Neuronal stem cell (in vitro differentiated cells): ENCODE measurements around the gene PTPRQ.
A peak's percentile ranks its signal among the peaks of the same experiment; 100 is the strongest.

ENCODE experiments used
- DNase-seq: peaks from one replicate; pipeline ENCODE4 v3.0.0-alpha.2; 2013; ENCODE audit warnings: low spot score
- H2AFZ ChIP-seq: one replicate; pipeline ENCODE4 v1.6.1; 2013; ENCODE audit warnings: mild to moderate bottlenecking, low read length, inconsistent platforms
- H2AK5ac ChIP-seq: 2 replicates; pipeline ENCODE4 v1.6.1; 2013; ENCODE audit warnings: low read depth, mild to moderate bottlenecking, inconsistent platforms, low read length, moderate library complexity, mixed read lengths
- H2BK120ac ChIP-seq: 2 replicates; pipeline ENCODE4 v1.6.1; 2013; ENCODE audit warnings: low read depth, mild to moderate bottlenecking, inconsistent platforms, low read length, moderate library complexity, mixed read lengths
- H2BK12ac ChIP-seq: one replicate; pipeline ENCODE4 v1.6.1; 2013; ENCODE audit warnings: low read length, inconsistent platforms
- H2BK15ac ChIP-seq: 2 replicates; pipeline ENCODE4 v1.6.1; 2013; ENCODE audit warnings: mild to moderate bottlenecking, low read length, inconsistent platforms, mixed read lengths
- H2BK5ac ChIP-seq: one replicate; pipeline ENCODE4 v1.6.1; 2013; ENCODE audit warnings: inconsistent platforms, mild to moderate bottlenecking, low read length, moderate library complexity
- H3K14ac ChIP-seq: one replicate; pipeline ENCODE4 v1.6.1; 2013; ENCODE audit warnings: low read length, inconsistent platforms
- H3K18ac ChIP-seq: 2 replicates; pipeline ENCODE4 v1.6.1; 2013; ENCODE audit warnings: low read length, inconsistent platforms
- H3K23ac ChIP-seq: 2 replicates; pipeline ENCODE4 v1.6.1; 2013; ENCODE audit warnings: low read depth, mild to moderate bottlenecking, mixed read lengths, low read length, inconsistent platforms; ENCODE audit not compliant: poor library complexity
- H3K27ac ChIP-seq: replicated peaks from 3 replicates; pipeline ENCODE4 v1.5.1; 2013; ENCODE audit warnings: low read length, inconsistent platforms
- H3K27me3 ChIP-seq, 3 experiments: 2 replicates each; pipeline ENCODE4 v1.6.1; 2013; ENCODE audit warnings: low read length in 3 of 3, mild to moderate bottlenecking in 2 of 3, inconsistent platforms in 1 of 3, low read depth in 1 of 3, mixed read lengths in 1 of 3, moderate library complexity in 1 of 3; ENCODE audit not compliant: control insufficient read depth in 3 of 3, insufficient read depth in 3 of 3
- H3K36me3 ChIP-seq, 2 donors: replicated peaks in 1 of 2; 2 replicates each; pipeline ENCODE4 v1.6.1; 2013; ENCODE audit warnings: low read length in 2 of 2; ENCODE audit not compliant: control insufficient read depth in 2 of 2, insufficient read depth in 2 of 2
- H3K4ac ChIP-seq: 2 replicates; pipeline ENCODE4 v1.6.1; 2013; ENCODE audit warnings: inconsistent platforms, mild to moderate bottlenecking, low read length, moderate library complexity
- H3K4me1 ChIP-seq, 2 donors: 1 replicate in 1 of 2; 2 replicates in 1 of 2; pipeline ENCODE4 v1.6.1; 2013; ENCODE audit warnings: low read length in 2 of 2, low read depth in 1 of 2; ENCODE audit not compliant: control insufficient read depth in 2 of 2, insufficient read depth in 1 of 2
- H3K4me2 ChIP-seq: one replicate; pipeline ENCODE4 v1.6.1; 2013; ENCODE audit warnings: mild to moderate bottlenecking, low read length, inconsistent platforms; ENCODE audit not compliant: insufficient read depth, poor library complexity, severe bottlenecking
- H3K4me3 ChIP-seq, 2 donors: 2 replicates each; pipeline ENCODE4 v1.5.1; 2013; ENCODE audit warnings: low read length in 2 of 2, mild to moderate bottlenecking in 2 of 2, inconsistent platforms in 1 of 2, moderate library complexity in 1 of 2
- H3K79me1 ChIP-seq: one replicate; pipeline ENCODE4 v1.6.1; 2013; ENCODE audit warnings: low read depth, mild to moderate bottlenecking, inconsistent platforms, low read length, moderate library complexity
- H3K9ac ChIP-seq: one replicate; pipeline ENCODE4 v1.6.1; 2013; ENCODE audit warnings: mild to moderate bottlenecking, low read depth, low read length, inconsistent platforms; ENCODE audit not compliant: poor library complexity
- H3K9me3 ChIP-seq, 2 donors: replicated peaks in 1 of 2; 2 replicates each; pipeline versions ENCODE3 to v1.6.1; 2013; ENCODE audit warnings: low read length in 2 of 2, mild to moderate bottlenecking in 2 of 2, inconsistent platforms in 1 of 2, low read depth in 1 of 2, mixed read lengths in 1 of 2, moderate library complexity in 1 of 2; ENCODE audit not compliant: control insufficient read depth in 2 of 2, insufficient read depth in 1 of 2
- H4K8ac ChIP-seq: one replicate; pipeline ENCODE4 v1.6.1; 2013; ENCODE audit warnings: low read depth, mild to moderate bottlenecking, inconsistent platforms, low read length, moderate library complexity
- H4K91ac ChIP-seq: one replicate; pipeline ENCODE4 v1.6.1; 2013; ENCODE audit warnings: low read length, low read depth, mild to moderate bottlenecking, inconsistent platforms; ENCODE audit not compliant: poor library complexity
- WGBS, 2 donors: extraction: QIAGEN DNeasy Blood & Tissue Kit; methylation state at CpG; one replicate each; pipeline ENCODE4 v1.1.7; 2013; ENCODE audit warnings: missing lambda C conversion rate in 2 of 2, mixed read lengths in 1 of 2; ENCODE audit not compliant: insufficient read length in 2 of 2, insufficient replicate concordance in 1 of 2; ENCODE audit errors: extremely low coverage in 2 of 2; 5-methylcytosine and 5-hydroxymethylcytosine counted together

The PTPRQ gene

DNA sequence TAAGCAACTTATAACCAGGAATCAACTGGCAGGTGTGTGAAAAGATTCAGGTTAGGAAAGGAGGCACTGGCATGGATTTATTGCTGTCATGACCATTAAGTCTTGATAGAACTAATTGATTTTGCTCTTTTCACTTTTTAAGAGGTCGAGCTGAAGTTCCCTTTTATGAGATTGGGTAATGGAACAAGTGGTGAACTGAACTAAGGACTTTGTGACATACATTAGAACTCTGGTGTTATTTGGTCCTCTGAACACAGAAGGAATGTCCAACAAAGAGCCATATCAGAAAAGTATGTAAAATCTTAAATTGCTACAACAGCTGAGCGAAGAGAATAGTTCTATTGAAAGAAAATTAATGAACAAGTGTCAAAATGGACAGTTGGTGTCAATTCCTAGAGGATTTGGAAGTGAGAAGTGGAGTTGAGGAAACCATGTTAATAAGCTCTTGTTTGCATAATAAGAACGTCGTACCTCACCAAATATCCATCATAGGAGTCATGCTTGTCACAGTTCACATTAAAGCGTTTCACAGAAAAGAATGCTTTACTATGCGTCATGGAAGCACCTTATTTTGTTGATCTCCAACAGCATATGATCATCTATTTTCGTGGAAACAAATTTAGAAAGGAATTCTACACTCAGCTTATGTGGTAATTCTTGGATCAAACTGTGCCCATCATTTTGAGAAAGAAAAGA is 255.0 kb downstream of the PTPRQ start:
- Histone ChIP-seq H3K23ac (no peak overlapping the region), H2BK5ac (no peak overlapping the region), H2AFZ (no peak overlapping the region), H2BK120ac (no peak overlapping the region), H3K27ac (no peak overlapping the region), H3K79me1 (no peaks in the 10 kb centered on the region), H3K9me3 (no peaks in the 10 kb centered on the region), H3K4ac (no peak overlapping the region), H2BK15ac (no peak overlapping the region), H3K14ac (no peak overlapping the region), H4K91ac (no peak overlapping the region), H2BK12ac (no peak overlapping the region), H3K18ac (no peak overlapping the region), H3K4me1 (peaks cover 4% of the 10 kb centered on the region in 2 donors), H3K4me3 (no peak overlapping the region), H3K9ac (no peak overlapping the region), H3K36me3 (no peaks in the 10 kb centered on the region), H4K8ac (no peak overlapping the region), H3K27me3 (no peaks in the 10 kb centered on the region), H2AK5ac (no peak overlapping the region), H3K4me2 (no peak overlapping the region)
- no CpG with 5 or more reads among the region's 7 CpGs for WGBS, 2 donors
- DNase-seq = no peak

DNA sequence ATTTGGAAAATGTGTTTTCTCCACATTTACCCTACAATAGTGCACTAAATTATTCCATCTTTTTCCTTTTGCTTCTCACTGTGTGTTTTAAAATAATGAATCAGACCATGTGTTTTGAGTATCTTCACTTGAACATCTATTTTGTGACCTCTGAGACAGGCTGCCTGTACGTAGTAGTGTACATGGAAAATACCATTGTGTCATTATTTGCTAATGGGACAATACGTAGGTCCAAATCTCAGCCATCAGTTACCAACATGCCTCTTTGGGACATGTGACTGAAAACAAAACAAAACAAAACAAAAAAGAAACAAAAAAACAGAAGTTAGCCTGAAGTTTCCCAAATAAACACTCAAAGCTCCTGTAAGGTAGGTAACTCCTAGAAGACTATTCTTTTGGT is 256.3 kb downstream of the PTPRQ start:
- no peak overlapping the region for H2BK5ac ChIP-seq

DNA sequence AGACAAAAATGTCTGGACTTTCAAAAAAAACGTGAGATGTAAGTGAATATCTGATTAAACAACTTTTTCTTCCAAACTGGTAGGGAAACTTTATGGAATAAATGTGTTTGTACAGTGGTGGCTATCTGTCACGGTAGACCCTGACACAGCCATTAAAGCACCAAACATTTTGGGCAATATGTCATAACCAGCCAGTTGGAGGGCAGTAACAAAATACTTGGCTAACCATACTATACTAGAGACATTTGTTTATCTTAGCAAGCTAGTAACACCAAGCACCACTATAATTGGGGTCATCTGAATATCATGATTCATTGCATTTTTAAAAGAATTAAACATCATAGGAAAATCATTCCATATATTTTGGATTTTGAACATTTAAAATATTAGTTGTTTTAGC is 257.4 kb downstream of the PTPRQ start:
- Histone ChIP-seq H3K27me3 (no peaks in the 10 kb centered on the region), H3K4me2 (no peak overlapping the region), H3K79me1 (no peaks in the 10 kb centered on the region), H3K9ac (no peak overlapping the region), H4K8ac (no peak overlapping the region), H3K4ac (no peak overlapping the region), H2BK120ac (no peak overlapping the region), H2AFZ (no peak overlapping the region), H2BK12ac (no peak overlapping the region), H3K23ac (no peak overlapping the region), H4K91ac (no peak overlapping the region), H2BK15ac (no peak overlapping the region), H2AK5ac (no peak overlapping the region), H3K14ac (no peak overlapping the region), H3K18ac (no peak overlapping the region), H3K4me3 (no peak overlapping the region), H3K4me1 (peaks cover 4% of the 10 kb centered on the region in 2 donors), H3K9me3 (no peaks in the 10 kb centered on the region), H3K27ac (no peak overlapping the region), H3K36me3 (no peaks in the 10 kb centered on the region), H2BK5ac (no peak overlapping the region)
- WGBS, 2 donors = no CpG with 5 or more reads among the region's 2 CpGs
- no peak for DNase-seq

More for the DNA sequence above, 256.3 kb downstream of the PTPRQ start:
- Histone ChIP-seq H3K4me2 (no peak overlapping the region), H2BK15ac (no peak overlapping the region), H3K4ac (no peak overlapping the region), H3K27ac (no peak overlapping the region), H4K91ac (no peak overlapping the region), H2BK120ac (no peak overlapping the region), H3K9ac (no peak overlapping the region), H3K27me3 (no peaks in the 10 kb centered on the region), H3K79me1 (no peaks in the 10 kb centered on the region), H4K8ac (no peak overlapping the region), H3K18ac (no peak overlapping the region), H3K14ac (no peak overlapping the region), H3K23ac (no peak overlapping the region), H3K36me3 (no peaks in the 10 kb centered on the region), H2BK12ac (no peak overlapping the region), H3K4me3 (no peak overlapping the region), H3K9me3 (no peaks in the 10 kb centered on the region), H2AK5ac (no peak overlapping the region), H3K4me1 (peaks cover 4% of the 10 kb centered on the region in 2 donors), H2AFZ (no peak overlapping the region)
- DNase-seq = no peak
- no CpG with 5 or more reads among the region's 2 CpGs for WGBS, 2 donors

DNA sequence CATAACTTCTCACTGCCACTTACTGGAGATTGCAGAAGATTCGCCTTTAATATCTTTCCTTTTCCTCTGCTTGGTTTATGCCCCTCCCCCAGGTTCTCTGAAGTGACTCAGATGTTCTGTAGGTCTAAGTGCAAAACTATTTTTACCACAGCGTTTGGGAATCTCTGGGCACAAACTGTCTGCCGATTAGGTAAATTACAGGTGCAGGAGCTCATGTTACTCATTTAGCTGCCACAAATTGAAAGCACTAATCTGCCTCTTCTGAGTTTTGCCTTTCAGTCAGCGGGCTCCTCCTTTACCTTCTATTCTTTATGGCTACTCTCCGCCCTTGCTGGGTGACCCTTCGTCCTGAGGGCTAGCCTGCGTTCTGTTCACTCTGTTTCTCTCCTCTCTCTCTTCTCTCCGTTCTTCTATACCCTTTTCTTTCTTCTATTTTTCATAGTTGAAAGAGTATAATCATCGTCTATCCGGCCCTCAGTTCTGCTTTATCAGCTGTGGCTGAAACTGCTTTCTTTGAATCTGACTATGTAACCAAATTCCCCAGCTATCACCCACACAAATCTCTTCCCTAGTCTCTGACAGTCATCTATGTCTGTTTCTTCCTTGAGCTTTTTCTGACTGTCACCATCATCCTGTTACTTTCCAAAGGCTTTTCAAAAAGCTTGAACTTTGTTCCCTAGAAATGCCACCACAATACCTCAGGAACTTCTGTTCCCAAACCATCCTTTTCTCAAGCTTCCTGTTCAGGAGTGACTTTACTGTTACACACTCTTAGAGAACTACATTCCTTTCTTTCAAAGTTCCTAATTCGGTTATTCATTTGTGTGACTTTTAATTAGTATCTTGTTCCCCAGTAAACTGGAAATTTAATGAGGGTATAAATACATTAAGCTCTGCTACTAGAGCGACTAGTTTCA is 259.1 kb downstream of the PTPRQ start:
- H2BK120ac ChIP-seq = no peak overlapping the region
- no peak overlapping the region for H3K14ac ChIP-seq
- peaks cover 4% of the 10 kb centered on the region in 2 donors for H3K4me1 ChIP-seq
- no peak overlapping the region for H3K4me3 ChIP-seq
- H3K18ac ChIP-seq = no peak overlapping the region
- H4K8ac ChIP-seq = no peak overlapping the region
- DNase-seq = no peak
- no peak overlapping the region for H3K4me2 ChIP-seq
- H3K23ac ChIP-seq = no peak overlapping the region
- H2BK12ac ChIP-seq = no peak overlapping the region
- H2BK5ac ChIP-seq = no peak overlapping the region
- no peak overlapping the region for H3K4ac ChIP-seq
- no peaks in the 10 kb centered on the region for H3K36me3 ChIP-seq
- H2AFZ ChIP-seq = peak overlapping the region; percentile 85
- WGBS, 2 donors = no CpG with 5 or more reads among the region's 12 CpGs
- no peak overlapping the region for H2BK15ac ChIP-seq
- H4K91ac ChIP-seq = no peak overlapping the region
- no peaks in the 10 kb centered on the region for H3K9me3 ChIP-seq
- no peaks in the 10 kb centered on the region for H3K79me1 ChIP-seq
- no peak overlapping the region for H2AK5ac ChIP-seq
- H3K9ac ChIP-seq = no peak overlapping the region
- no peak overlapping the region for H3K27ac ChIP-seq
- peaks cover 0 to 13% (median 2%) of the 10 kb centered on the region in 3 experiments for H3K27me3 ChIP-seq
